ENCODE measurements around the gene RANBP3.

DNA sequence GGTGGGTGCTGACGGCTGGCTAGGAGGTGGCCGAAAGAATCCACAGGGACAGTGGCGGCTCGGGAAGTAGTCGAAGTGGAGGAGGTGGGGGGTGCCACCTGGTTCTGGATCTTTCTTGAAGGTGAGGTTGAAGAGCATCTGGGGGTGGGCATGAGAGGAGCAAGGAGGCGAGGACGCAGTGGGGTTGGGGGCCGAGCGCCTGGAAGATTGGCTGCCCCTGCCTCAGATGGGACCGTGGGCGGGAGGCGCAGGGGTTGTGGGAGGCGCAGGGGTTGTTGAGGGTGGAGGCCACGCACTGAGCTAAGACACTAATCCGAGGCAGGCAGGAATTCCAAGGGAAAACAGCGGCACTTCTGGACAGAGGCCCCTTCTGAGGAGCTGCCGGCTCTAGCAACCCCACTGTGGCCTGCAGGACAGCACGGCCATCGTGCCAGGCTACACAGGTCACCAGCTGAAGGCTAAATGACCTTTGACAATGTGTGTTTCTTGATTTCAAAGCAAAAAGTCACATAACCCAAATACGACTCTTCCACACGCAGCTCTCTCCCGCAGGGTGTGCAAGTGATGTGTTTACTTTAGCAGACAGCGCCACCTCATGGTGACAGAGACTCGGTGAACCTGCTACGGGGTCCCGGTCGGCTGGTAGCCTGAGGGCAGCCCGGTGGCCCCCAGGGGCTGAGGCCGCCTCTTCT lies 44.1 kb upstream of the RANBP3 start:
- TF ChIP-seq POLR2A (IDR thresholded peaks at IDR 0.05), result no peak
- TF ChIP-seq, protein P1, sequence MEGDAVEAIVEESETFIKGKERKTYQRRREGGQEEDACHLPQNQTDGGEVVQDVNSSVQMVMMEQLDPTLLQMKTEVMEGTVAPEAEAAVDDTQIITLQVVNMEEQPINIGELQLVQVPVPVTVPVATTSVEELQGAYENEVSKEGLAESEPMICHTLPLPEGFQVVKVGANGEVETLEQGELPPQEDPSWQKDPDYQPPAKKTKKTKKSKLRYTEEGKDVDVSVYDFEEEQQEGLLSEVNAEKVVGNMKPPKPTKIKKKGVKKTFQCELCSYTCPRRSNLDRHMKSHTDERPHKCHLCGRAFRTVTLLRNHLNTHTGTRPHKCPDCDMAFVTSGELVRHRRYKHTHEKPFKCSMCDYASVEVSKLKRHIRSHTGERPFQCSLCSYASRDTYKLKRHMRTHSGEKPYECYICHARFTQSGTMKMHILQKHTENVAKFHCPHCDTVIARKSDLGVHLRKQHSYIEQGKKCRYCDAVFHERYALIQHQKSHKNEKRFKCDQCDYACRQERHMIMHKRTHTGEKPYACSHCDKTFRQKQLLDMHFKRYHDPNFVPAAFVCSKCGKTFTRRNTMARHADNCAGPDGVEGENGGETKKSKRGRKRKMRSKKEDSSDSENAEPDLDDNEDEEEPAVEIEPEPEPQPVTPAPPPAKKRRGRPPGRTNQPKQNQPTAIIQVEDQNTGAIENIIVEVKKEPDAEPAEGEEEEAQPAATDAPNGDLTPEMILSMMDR (IDR thresholded peaks at IDR 0.05), result peak; percentile 59 to 84 (median 70)
